Measurements from ENCODE around the gene BOLL.
"Not testable (repeated sequence)": the region's sequence is repeated elsewhere in the genome, so short reads cannot be mapped to it uniquely, and the experiment has no call there.

Gene BOLL

GRCh38 chr2:197705912-197706838, 78.9 kb downstream of the BOLL start:
- DNase-seq, result no peak

GRCh38 chr2:197705121-197705911, 79.8 kb downstream of the BOLL start, which contains the start of gene MARS2:
TSS of gene MARS2 (plus strand) at chr2:197705369. CDS start at chr2:197705406, 37 bp downstream.
- peak; percentile 91 for DNase-seq

DNA sequence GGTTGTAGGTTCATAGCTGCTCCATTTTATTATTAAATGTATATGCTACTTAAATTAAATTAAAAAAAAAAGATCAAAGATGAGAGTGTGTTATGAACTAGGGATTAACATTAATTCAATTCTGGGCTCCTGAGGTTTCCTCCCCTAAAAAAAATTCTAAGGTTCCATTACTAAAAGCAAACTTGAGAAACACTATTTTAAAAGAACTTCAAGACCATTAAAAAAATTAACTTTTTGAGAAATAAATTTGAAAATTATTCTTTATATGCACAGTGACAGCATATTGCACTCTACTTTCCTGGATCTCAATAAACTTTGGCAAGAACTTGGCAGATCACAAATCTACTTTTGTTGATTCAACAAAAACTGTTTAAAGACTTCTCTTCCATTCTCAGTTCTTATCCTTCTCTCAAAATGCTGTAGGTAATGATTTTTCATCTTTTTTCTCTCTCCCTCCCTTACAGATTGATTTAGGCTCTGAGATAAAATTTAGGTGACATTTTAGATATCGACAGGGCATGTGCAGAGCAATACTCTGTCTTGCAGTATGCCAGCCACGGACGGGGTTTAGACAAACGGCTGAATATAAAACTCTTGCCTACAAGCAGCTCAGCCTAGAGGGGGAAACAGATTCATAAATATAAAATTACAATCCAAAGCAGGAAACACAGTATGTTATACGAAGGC, 80.5 kb downstream of the BOLL start:
- no peak for DNase-seq

- no peak for DNase-seq
These were observed 84.2 kb downstream of the BOLL start for GRCh38 chr2:197700960-197701359.

DNA sequence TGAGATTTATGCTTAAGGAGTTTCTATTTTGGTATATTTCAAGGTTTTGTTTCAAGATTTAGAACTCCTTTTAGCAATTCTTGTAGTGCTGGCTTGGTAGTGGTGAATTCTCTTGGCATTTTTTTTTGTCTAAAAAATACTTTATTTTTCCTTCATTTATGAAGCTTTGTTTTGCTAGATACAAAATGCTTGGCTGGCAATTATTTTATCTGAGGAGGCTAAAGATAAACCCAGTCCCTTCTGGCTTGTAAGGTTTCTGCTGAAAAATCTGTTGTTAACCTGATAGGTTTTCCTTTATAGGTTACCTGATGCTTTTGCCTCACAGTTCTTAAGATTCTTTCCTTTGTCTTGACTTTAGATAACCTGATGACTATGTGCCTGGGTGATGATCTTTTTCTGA, 85.4 kb downstream of the BOLL start:
- not testable (repeated sequence) for DNase-seq

DNA sequence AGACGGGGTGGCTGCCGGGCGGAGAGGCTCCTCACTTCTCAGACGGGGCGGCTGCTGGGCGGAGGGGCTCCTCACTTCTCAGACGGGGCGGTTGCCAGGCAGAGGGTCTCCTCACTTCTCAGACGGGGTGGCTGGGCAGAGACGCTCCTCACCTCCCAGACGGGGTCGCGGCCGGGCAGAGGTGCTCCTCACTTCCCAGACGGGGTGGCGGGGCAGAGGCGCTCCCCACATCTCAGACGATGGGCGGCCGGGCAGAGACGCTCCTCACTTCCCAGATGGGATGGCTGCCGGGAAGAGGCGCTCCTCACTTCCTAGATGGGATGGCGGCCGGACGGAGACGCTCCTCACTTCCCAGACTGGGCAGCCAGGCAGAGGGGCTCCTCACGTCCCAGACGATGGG, 88.5 kb downstream of the BOLL start:
- DNase-seq, result not testable (repeated sequence)

GRCh38 chr2:197695971-197696370, 89.1 kb downstream of the BOLL start:
- DNase-seq, result not testable (repeated sequence)

DNA sequence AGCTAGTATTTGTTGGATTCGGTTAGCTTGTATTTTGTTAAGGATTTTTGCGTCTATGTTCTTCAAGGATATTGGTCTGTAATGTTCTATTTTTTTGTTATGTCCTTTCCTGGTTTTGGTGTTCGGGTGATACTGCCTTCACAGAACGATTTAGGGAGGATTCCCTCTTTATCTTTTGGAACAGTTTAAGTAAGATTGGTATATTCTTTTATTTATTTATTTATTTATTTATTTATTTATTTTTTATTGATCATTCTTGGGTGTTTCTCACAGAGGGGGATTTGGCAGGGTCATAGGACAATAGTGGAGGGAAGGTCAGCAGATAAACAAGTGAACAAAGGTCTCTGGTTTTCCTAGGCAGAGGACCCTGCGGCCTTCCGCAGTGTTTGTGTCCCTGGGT, 89.9 kb downstream of the BOLL start:
- not testable (repeated sequence) for DNase-seq

- DNase-seq, result no peak
These were observed 107.6 kb downstream of the BOLL start for GRCh38 chr2:197677483-197677882.

- no peak for DNase-seq
These were observed 108.1 kb downstream of the BOLL start for GRCh38 chr2:197677056-197677455.
